Stimulated activated naive CD4-positive, alpha-beta T cell (primary cell): ENCODE data around the gene EIPR1.
"Not testable (repeated sequence)": the region's sequence is repeated elsewhere in the genome, so short reads cannot be mapped to it uniquely, and the experiment has no call there.

Experiments
- DNase-seq, 6 experiments: peaks; one replicate each; lab custom pipeline; 2025; lab: John Stamatoyannopoulos, UW

Gene EIPR1

GRCh38 chr2:3193443-3194330 lies 183.9 kb downstream of the EIPR1 start:
- no peak for DNase-seq

GRCh38 chr2:3192920-3193319 lies 184.7 kb downstream of the EIPR1 start:
- no peak for DNase-seq

- no peak for DNase-seq
Measured at GRCh38 chr2:3192281-3192818, 185.3 kb downstream of the EIPR1 start.

- no peak for DNase-seq
Measured at GRCh38 chr2:3189961-3190360, 187.7 kb downstream of the EIPR1 start.

GRCh38 chr2:3189076-3189591 lies 188.5 kb downstream of the EIPR1 start:
- DNase-seq, result no peak

GRCh38 chr2:3188405-3188946 lies 189.1 kb downstream of the EIPR1 start:
- DNase-seq, result no peak

- no peak for DNase-seq
Measured at GRCh38 chr2:3187467-3187866, 190.2 kb downstream of the EIPR1 start.

- DNase-seq, result no peak
Measured at GRCh38 chr2:3186766-3187165, 190.9 kb downstream of the EIPR1 start.

- no peak for DNase-seq
Measured at GRCh38 chr2:3185910-3186309, 191.7 kb downstream of the EIPR1 start.

GRCh38 chr2:3185256-3185655 lies 192.4 kb downstream of the EIPR1 start:
- DNase-seq, result no peak

- no peak for DNase-seq
Measured at GRCh38 chr2:3184167-3184566, 193.5 kb downstream of the EIPR1 start.

- no peak for DNase-seq
Measured at GRCh38 chr2:3183766-3184165, 193.9 kb downstream of the EIPR1 start.

GRCh38 chr2:3182848-3183247 lies 194.8 kb downstream of the EIPR1 start:
- DNase-seq, result no peak

GRCh38 chr2:3181416-3182010 lies 196.1 kb downstream of the EIPR1 start:
- no peak for DNase-seq

GRCh38 chr2:3180909-3181221 lies 196.8 kb downstream of the EIPR1 start:
- DNase-seq, result not testable (repeated sequence)

- DNase-seq, result no peak
Measured at GRCh38 chr2:3180082-3180908, 197.3 kb downstream of the EIPR1 start.

GRCh38 chr2:3179626-3180025 lies 198.0 kb downstream of the EIPR1 start:
- DNase-seq, result no peak

GRCh38 chr2:3179208-3179607 lies 198.4 kb downstream of the EIPR1 start:
- DNase-seq, result no peak

GRCh38 chr2:3178578-3179031 lies 199.0 kb downstream of the EIPR1 start:
- no peak for DNase-seq

- no peak for DNase-seq
Measured at GRCh38 chr2:3177891-3178577, 199.6 kb downstream of the EIPR1 start.

- DNase-seq, result no peak
Measured at GRCh38 chr2:3176869-3177255, 200.8 kb downstream of the EIPR1 start.
